ENCODE data around the gene SORCS2.

DNA sequence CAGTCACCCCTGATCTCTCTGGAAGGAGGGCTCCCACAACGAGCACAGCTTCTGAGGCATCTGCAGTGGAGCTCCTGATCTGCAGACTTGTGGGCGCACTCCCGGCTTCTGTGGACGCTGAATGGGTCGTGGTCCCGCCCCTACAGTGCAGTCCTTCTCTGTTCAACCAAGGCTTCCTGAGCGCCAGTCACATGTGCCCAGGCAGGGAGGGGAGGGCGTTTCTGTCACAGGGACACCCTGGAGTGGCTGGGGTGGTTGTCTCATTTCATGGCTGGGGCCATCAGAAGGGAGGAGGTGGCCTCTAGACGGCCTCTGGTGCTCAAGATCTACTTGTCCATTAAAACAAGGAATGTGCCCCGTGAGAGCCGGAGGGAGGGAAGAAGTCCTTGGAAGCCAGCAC is 309.5 kb downstream of the SORCS2 start:
- TF ChIP-seq POLR2AphosphoS5 (IDR thresholded peaks at IDR 0.05; ENCODE audit: borderline replicate concordance, low read depth, low read length) = no peak
- no peak for TF ChIP-seq EZH2 (IDR thresholded peaks at IDR 0.05)
- TF ChIP-seq FOXP2 (optimal IDR thresholded peaks at IDR 0.05; ENCODE audit: control extremely low read depth, extremely low read length, insufficient read depth) = no peak

Measured in SK-N-MC (cell line).